ENCODE data around the gene VAMP2.
A peak's percentile ranks its signal among the peaks of the same experiment; 100 is the strongest.

The VAMP2 gene

GRCh38 chr17:8150194-8151119, 12.3 kb downstream of the VAMP2 start:
- Histone ChIP-seq H3K27ac (peak overlapping the region; percentile 69 to 97 (median 88)), H3K27me3 (no peaks in the 10 kb centered on the region), H4K20me1 (peaks cover 16 to 69% (median 51%) of the 10 kb centered on the region in 11 experiments), H3K4me2 (peak overlapping the region; percentile 82 to 99 (median 97)), H3K4me3 (peak overlapping the region; percentile 60 to 92 (median 80)), H3K9me3 (replicated peaks in 1 of 11) (no peaks in the 10 kb centered on the region), H3K9ac (peak overlapping the region; percentile 84 to 96 (median 87)), H3K4me1 (peaks cover 41 to 56% (median 45%) of the 10 kb centered on the region in 10 experiments), H3K36me3 (peaks cover 46 to 53% (median 52%) of the 10 kb centered on the region in 11 experiments)
- no peak for TF ChIP-seq Cebpa-rat (IDR thresholded peaks at IDR 0.05)

- TF ChIP-seq Cebpa-rat (IDR thresholded peaks at IDR 0.05), result no peak
- Histone ChIP-seq H3K4me3 (no peak overlapping the region; a peak in 1 of 20 replicates), H3K27ac (peak overlapping the region in 1 of 11 experiments; percentile 91; a peak in 5 of 22 replicates), H3K36me3 (peaks cover 53 to 61% (median 59%) of the 10 kb centered on the region in 11 experiments), H3K27me3 (no peaks in the 10 kb centered on the region), H4K20me1 (peaks cover 16 to 72% (median 54%) of the 10 kb centered on the region in 11 experiments), H3K4me2 (peak overlapping the region; percentile 82 to 99 (median 97); a peak in 14 of 22 replicates), H3K9me3 (replicated peaks in 1 of 11) (no peaks in the 10 kb centered on the region), H3K9ac (peak overlapping the region in 10 of 11 experiments; percentile 0 to 96 (median 87); a peak in 10 of 22 replicates), H3K4me1 (peaks cover 33 to 47% (median 36%) of the 10 kb centered on the region in 10 experiments)
Measured at GRCh38 chr17:8149419-8150193, 13.1 kb downstream of the VAMP2 start.

- Histone ChIP-seq H3K36me3 (peaks cover 62 to 72% (median 70%) of the 10 kb centered on the region in 11 experiments), H3K9ac (peak overlapping the region in 3 of 11 experiments; percentile 2 to 12 (median 7); a peak in 2 of 22 replicates), H3K9me3 (replicated peaks in 1 of 11) (no peaks in the 10 kb centered on the region), H3K4me1 (peaks cover 24 to 37% (median 26%) of the 10 kb centered on the region in 10 experiments), H4K20me1 (peaks cover 16 to 82% (median 59%) of the 10 kb centered on the region in 11 experiments), H3K27me3 (no peaks in the 10 kb centered on the region), H3K4me2 (no peak overlapping the region), H3K27ac (no peak overlapping the region), H3K4me3 (no peak overlapping the region)
- no peak for TF ChIP-seq Cebpa-rat (IDR thresholded peaks at IDR 0.05)
Measured at GRCh38 chr17:8148560-8148959, 14.2 kb downstream of the VAMP2 start.

- Histone ChIP-seq H3K9ac (peak overlapping the region in 5 of 11 experiments; percentile 2 to 36 (median 12); a peak in 4 of 22 replicates), H3K27me3 (no peaks in the 10 kb centered on the region), H4K20me1 (peaks cover 16 to 82% (median 59%) of the 10 kb centered on the region in 11 experiments), H3K4me1 (peaks cover 18 to 30% (median 19%) of the 10 kb centered on the region in 10 experiments), H3K36me3 (peaks cover 62 to 78% (median 73%) of the 10 kb centered on the region in 11 experiments), H3K9me3 (replicated peaks in 1 of 11) (no peaks in the 10 kb centered on the region), H3K4me3 (no peak overlapping the region), H3K27ac (no peak overlapping the region), H3K4me2 (no peak overlapping the region)
- no peak for TF ChIP-seq Cebpa-rat (IDR thresholded peaks at IDR 0.05)
Measured at GRCh38 chr17:8147805-8148404, 14.8 kb downstream of the VAMP2 start.

GRCh38 chr17:8147141-8147804, 15.5 kb downstream of the VAMP2 start:
- TF ChIP-seq Cebpa-rat (IDR thresholded peaks at IDR 0.05), result no peak
- peaks cover 68 to 85% (median 79%) of the 10 kb centered on the region in 11 experiments for H3K36me3 ChIP-seq
- H3K9me3 ChIP-seq (replicated peaks in 1 of 11), result no peaks in the 10 kb centered on the region
- no peaks in the 10 kb centered on the region for H3K27me3 ChIP-seq
- H4K20me1 ChIP-seq, result peaks cover 16 to 89% (median 59%) of the 10 kb centered on the region in 11 experiments
- no peak overlapping the region for H3K27ac ChIP-seq
- H3K4me3 ChIP-seq, result no peak overlapping the region
- peak overlapping the region in 3 of 11 experiments; percentile 19 to 29 (median 23); a peak in 4 of 22 replicates for H3K9ac ChIP-seq
- H3K4me2 ChIP-seq, result no peak overlapping the region
- peaks cover 12 to 24% (median 13%) of the 10 kb centered on the region in 10 experiments for H3K4me1 ChIP-seq

- Histone ChIP-seq H3K4me1 (peaks cover 12 to 18% (median 13%) of the 10 kb centered on the region in 10 experiments), H3K27me3 (no peaks in the 10 kb centered on the region), H4K20me1 (peaks cover 16 to 90% (median 59%) of the 10 kb centered on the region in 11 experiments), H3K27ac (no peak overlapping the region), H3K9me3 (replicated peaks in 1 of 11) (no peaks in the 10 kb centered on the region), H3K4me2 (no peak overlapping the region), H3K9ac (peak overlapping the region in 3 of 11 experiments; percentile 23 to 29 (median 29); a peak in 4 of 22 replicates), H3K36me3 (peaks cover 75 to 92% (median 86%) of the 10 kb centered on the region in 11 experiments), H3K4me3 (no peak overlapping the region)
- TF ChIP-seq Cebpa-rat (IDR thresholded peaks at IDR 0.05), result no peak
Measured at GRCh38 chr17:8146381-8147140, 16.2 kb downstream of the VAMP2 start.

- Histone ChIP-seq H3K36me3 (peaks cover 83 to 99% (median 93%) of the 10 kb centered on the region in 11 experiments), H3K9me3 (replicated peaks in 1 of 11) (no peaks in the 10 kb centered on the region), H3K27ac (no peak overlapping the region), H3K4me1 (peaks cover 10 to 12% (median 11%) of the 10 kb centered on the region in 10 experiments), H3K9ac (no peak overlapping the region; a peak in 2 of 22 replicates), H3K4me3 (no peak overlapping the region), H4K20me1 (peaks cover 18 to 90% (median 62%) of the 10 kb centered on the region in 11 experiments), H3K27me3 (no peaks in the 10 kb centered on the region), H3K4me2 (no peak overlapping the region)
- TF ChIP-seq Cebpa-rat (IDR thresholded peaks at IDR 0.05), result no peak
Measured at GRCh38 chr17:8145811-8146210, 16.9 kb downstream of the VAMP2 start.

All from BLaER1 treated with 17β-estradiol and CSF1 and Interleukin-3, amounts not matched to agents 10 nM and 100 nM (cell line).